Stimulated activated CD4-positive, alpha-beta T cell treated with anti-CD3 and anti-CD28 coated beads, Interleukin-4, amount 100 ng/mL, for 24 hours (primary cell): Measurements from ENCODE around the gene NAALADL2.
"Not testable (repeated sequence)": the region's sequence is repeated elsewhere in the genome, so short reads cannot be mapped to it uniquely, and the experiment has no call there.

Experiments used
- DNase-seq: peaks from one replicate; pipeline ENCODE4 v3.0.0-alpha.2; 2020

NAALADL2 gene

DNA sequence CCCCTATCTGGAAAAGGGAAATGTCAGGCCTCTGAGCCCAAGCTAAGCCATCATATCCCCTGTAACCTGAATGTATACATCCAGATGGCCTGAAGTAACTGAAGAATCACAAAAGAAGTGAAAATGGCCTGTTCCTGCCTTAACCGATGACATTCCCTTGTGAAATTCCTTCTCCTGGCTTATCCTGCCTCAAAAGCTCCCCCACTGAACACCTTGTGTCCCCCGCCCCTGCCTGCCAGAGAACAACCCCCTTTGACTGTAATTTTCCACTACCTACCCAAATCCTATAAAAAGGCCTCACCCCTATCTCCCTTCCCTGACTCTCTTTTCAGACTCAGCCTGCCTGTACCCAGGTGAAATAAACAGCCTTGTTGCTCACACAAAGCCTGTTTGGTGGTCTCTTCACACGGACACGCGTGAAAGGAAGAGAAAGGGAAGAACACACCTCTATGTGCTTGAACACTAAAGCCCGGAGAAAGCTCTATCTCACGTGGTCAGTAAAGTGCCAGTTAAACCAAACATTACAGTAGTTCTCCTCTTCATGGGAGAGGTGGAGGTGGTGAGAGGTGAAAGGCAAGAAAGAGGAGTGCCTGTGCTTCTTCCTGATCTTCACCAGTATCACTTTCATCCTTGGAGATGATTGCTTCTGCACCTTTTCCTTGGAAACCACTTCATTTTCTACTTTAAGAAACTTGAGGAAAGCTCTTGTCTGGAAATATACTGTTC is 963.8 kb downstream of the NAALADL2 start:
- not testable (repeated sequence) for DNase-seq

- DNase-seq: not testable (repeated sequence)
Observed at GRCh38 chr3:175825016-175825580, 966.0 kb downstream of the NAALADL2 start.

DNA sequence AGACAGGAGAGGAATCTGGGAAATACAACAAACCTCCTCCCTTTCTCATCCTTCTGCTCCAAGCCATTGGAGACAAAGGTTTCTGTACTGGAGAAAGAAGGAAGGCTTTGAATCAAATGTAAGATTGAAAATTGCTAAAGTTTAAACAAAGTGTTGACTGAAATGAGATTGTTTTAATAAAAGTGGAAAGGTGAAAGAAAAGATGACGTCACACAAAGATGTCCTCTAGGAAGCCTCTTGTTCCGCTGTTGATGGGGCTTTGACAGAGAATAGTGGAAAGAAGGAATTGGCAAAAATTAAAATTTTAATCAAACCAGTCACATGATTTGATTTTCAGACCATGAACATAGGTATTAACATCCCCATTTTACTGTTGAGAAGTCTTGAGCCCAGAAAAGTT is 967.6 kb downstream of the NAALADL2 start:
- DNase-seq: no peak

DNA sequence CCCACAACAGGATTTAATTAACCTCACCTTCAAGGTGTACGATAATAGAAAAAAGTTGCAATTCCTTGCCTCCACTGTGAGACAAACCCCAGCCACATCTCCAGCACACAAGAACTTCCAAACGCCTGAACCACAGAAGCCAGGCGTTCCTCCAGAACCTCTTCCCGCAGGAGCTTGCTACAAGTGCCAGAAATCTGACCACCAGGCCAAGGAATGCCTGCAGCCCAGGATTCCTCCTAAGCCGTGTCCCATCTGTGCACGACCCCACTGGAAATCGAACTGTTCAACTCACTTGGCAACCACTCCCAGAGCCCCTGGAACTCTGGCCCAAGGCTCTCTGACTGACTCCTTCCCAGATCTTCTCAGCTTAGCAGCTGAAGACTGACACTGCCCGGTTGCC is 970.7 kb downstream of the NAALADL2 start:
- not testable (repeated sequence) for DNase-seq

- DNase-seq: not testable (repeated sequence)
Observed at GRCh38 chr3:175835763-175836162, 976.6 kb downstream of the NAALADL2 start.

DNA sequence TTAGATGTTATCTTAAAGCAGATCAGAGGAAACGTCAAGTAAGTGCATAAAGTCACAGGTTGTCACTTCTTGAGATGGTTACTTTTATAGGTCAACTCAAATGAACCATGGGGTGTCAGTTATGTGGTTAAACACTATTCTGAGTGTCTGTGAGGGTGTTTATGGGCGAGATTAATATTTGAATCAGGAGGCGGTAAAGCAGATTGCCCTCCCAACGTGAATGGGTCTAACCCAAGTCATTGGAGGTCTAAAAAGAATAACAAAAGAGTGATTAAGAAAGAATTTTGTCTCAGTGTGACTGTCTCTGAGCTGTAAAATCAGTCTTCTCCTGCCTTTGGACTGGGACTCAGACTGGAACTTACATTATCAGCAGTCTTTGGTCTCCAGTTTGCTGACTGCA is 977.5 kb downstream of the NAALADL2 start:
- no peak for DNase-seq

- no peak for DNase-seq
Observed at GRCh38 chr3:175837962-175838361, 978.8 kb downstream of the NAALADL2 start.

- DNase-seq: no peak
Observed at GRCh38 chr3:175839366-175840005, 980.4 kb downstream of the NAALADL2 start.

DNA sequence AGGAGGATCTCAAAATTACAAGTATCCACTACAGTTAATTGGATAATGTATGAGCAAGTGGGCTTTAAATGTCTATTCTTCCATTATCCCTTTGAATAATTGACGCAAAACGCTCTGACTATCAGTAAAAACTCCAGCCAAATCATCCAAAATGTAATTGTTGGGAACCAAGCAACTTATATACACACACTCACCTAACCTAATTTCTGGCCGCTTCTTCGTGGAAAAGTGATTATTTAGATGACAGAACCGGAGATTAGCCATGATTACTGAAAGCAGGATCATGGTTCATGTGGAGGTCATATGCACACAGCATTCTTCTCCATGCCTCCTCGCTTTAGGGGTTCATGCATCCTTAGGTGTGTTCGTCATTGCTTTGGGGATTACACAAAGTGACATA is 992.4 kb downstream of the NAALADL2 start:
- no peak for DNase-seq

- no peak for DNase-seq
Observed at GRCh38 chr3:175852560-175852959, 993.4 kb downstream of the NAALADL2 start.

DNA sequence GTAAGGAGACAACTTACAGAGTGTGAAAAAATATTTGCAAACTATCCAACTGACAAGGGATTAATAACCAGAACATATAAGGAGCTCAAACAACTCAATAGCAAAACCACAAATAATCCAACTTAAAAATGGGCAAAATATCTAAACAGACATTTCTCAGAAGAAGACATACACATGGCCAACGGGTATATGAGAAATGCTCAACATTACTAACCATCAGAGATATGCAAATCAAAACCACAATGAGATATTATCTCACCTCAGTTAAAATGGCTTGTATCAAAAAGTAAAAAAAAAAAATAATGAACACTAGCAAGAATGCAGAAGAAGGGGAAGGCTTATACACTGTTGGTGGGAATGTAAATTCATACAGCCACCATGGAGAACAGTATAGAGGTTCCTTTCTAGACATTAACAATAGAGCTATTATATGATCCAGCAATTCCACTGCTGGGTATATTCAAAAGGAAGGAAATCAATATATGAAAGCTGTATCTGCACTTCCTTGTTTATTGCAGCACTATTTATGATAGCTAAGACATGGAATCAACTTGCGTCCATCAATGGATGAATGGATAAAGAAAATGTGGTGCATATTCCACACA is 998.6 kb downstream of the NAALADL2 start:
- DNase-seq: no peak
